AG04449 (cell line): Measurements from ENCODE around the gene TLR3.

Experiments
- CTCF ChIA-PET: fragments of 350-600 bp; formaldehyde crosslinking; extraction: SDS; loops from one replicate; lab custom pipeline; 2021; ENCODE audit warnings: antibody characterized with exemption; lab: Yijun Ruan, JAX
- POLR2A ChIA-PET: fragments of 400-600, 350-600 bp; formaldehyde crosslinking; extraction: SDS; loops from one replicate; lab custom pipeline; 2020; ENCODE audit warnings: antibody characterized with exemption, inconsistent platforms; lab: Yijun Ruan, JAX
- DNase-seq: peaks from one replicate; pipeline ENCODE4 v3.0.0-alpha.2; 2010; ENCODE audit warnings: low read depth, low spot score
- H3K4me3 ChIP-seq: 2 replicates; pipeline ENCODE4 v1.5.1; 2011; ENCODE audit warnings: low read depth, mild to moderate bottlenecking, control low read depth, low read length
- CTCF ChIP-seq: IDR thresholded peaks from one replicate; pipeline ENCODE4 v1.5.1; 2011; ENCODE audit warnings: mild to moderate bottlenecking, moderate library complexity, low read length, control low read depth, inconsistent platforms; ENCODE audit not compliant: insufficient read depth; ENCODE audit errors: missing control alignments

TLR3 gene

DNA sequence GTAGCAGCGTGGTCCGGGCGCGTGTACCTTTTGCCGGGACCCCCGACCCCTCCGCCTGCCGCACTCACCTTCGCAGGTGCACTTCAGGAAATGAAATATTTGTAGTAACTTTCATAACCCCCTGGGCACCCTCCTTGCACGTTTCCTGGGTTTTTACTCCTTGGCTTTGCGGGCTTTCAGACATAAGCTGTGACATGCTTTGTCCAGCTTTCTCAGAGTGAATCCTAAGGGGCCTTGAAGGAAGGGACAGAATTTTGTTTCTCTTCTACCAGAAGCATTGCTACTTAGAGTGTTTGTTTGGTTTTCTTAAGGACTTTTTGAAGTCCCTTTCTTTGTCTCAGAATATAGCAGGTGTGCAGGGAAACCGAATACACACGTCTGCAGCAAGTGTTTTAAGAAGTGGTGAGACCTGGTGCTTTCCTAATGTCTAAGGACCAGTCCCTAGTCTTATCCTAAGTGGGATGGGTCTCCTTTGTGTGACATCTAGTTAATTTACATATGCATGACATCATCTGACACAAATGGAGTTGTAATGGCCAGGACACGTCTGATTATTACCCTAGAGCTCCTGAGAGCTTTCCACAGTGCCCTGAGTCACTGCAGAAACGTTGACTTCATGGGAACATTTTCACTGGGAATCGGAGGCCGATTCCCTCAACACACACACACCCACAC, 36.8 kb downstream of the TLR3 start:
- TF ChIP-seq CTCF, result no peak
- DNase-seq, result no peak
- CTCF ChIA-PET, result no interaction called here

DNA sequence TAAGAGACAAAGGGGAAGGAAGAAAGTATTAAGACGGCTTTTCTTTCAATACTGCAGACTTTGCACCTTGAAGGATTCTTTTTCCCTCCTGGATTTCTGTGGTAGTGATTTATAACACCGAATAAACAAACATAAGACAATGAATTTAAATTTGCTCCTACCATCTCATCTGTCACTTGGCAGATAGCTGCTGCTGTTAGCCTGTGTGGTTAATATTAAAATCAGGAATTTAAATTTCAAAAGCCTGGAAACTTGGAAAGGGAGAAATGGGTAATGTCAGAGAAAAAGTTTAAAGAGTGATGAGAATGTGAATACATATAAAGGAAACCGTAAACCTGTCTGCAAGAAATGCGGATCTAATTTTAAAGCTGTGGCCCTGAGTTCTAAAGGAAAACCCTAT, 39.0 kb downstream of the TLR3 start:
- no peak for DNase-seq
- no peak for TF ChIP-seq CTCF
- CTCF ChIA-PET, result interaction anchor here (0.6 kb wide), 1 partner anchor 15 kb away, joined by 3 read pairs; no protein-coding TSS in a partner anchor
- POLR2A ChIA-PET, result no interaction called here
- no peak overlapping the region for H3K4me3 ChIP-seq

More for the DNA sequence above, 36.8 kb downstream of the TLR3 start:
- POLR2A ChIA-PET, result no interaction called here
- no peak overlapping the region for H3K4me3 ChIP-seq

- CTCF ChIA-PET, result no interaction called here
- no peak for TF ChIP-seq CTCF
- no peak overlapping the region for H3K4me3 ChIP-seq
- DNase-seq, result no peak
- POLR2A ChIA-PET, result no interaction called here
These were observed 39.4 kb downstream of the TLR3 start for GRCh38 chr4:186108391-186108790.

DNA sequence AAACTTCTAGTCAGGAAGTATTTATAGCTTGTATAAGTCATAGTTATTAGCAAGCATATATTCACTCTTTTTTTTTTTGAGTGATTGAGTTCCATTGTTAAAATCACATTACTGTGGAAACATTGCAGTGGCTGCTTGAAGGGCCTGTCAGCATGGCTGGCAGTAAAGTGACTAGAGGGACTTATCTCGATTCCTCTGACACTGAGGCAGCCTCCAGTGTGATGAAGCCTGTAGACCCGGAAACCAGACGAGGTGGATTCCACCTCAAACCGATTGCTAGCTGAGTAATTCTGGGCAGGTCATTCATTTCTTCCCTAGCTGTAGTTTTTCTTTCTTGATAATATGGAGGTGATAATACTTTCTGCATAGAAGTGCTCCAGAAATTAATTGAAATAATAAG, 40.3 kb downstream of the TLR3 start:
- CTCF ChIA-PET, result no interaction called here
- no peak overlapping the region for H3K4me3 ChIP-seq
- TF ChIP-seq CTCF, result no peak
- POLR2A ChIA-PET, result no interaction called here
- DNase-seq, result no peak

DNA sequence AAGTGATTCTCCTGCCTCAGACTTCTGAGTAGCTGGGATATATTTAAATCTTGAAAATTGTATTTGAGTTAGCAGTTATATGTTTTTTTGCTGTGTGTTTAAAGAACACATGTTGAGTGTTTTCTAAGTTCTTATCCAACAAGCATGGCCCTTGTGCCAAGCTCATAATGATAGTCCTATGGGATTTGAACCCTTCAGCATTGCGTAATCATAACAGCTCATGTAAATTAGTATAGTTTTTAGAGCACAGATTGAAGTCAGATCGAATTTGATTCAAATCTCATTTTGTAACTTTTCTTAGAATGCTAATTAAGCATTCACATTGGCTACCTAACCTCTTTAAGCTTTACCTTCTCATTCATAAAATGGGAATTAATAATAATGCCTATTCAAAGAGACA, 47.7 kb downstream of the TLR3 start:
- no peak for TF ChIP-seq CTCF
- CTCF ChIA-PET, result no interaction called here
- no peak for DNase-seq
- POLR2A ChIA-PET, result no interaction called here
- no peak overlapping the region for H3K4me3 ChIP-seq

DNA sequence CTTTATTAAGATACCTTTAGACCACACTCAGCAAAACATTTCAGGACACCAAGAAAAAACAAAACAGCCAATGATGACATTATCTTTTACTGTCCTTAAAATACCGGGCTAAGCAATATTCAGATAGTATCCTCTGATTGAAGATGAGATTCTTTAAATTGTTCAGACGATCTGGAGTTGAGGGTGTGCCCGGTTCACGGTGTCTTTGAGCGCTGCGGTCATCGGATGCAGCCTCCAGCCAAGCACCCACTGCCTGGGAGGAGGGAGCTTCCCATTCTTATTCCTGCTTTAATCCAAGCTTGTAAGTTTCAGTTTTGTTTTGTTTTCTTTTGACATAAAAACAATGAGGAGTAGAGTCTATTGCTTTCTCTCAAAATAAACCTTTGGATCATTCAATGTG, 49.6 kb downstream of the TLR3 start:
- no peak overlapping the region for H3K4me3 ChIP-seq
- TF ChIP-seq CTCF, result no peak
- ChIA-PET CTCF (interaction anchor here (0.7 to 1.8 kb wide), 2 partner anchors 19 to 79 kb away, joined by 3 to 6 read pairs; no protein-coding TSS in a partner anchor), POLR2A (no interaction called here)
- DNase-seq, result no peak
